Cardiac muscle cell (in vitro differentiated cells and primary cell): ENCODE measurements around the gene DLG3. TPM values are rescaled to one million over a fixed set of nuclear protein-coding genes. Genes with fewer than 3 reads are reported as not detected.
"Not testable (repeated sequence)": the region's sequence is repeated elsewhere in the genome, so short reads cannot be mapped to it uniquely, and the experiment has no call there.

Experiments used
- DNase-seq, 2 donors: peaks; one replicate each; pipeline versions ENCODE4 v3.0.0 to v3.0.0-alpha.2; 2010 to 2017; ENCODE audit warnings: low read depth in 1 of 2, low spot score in 1 of 2
- H3K27ac ChIP-seq: fragments of 200-600 bp; sonication (generic); 2 replicates; pipeline ENCODE4 v1.5.1; 2016
- H3K27me3 ChIP-seq: fragments of 200-600 bp; sonication (generic); 2 replicates; pipeline ENCODE4 v1.6.0; 2016; ENCODE audit warnings: control low read depth
- H3K36me3 ChIP-seq: fragments of 200-600 bp; sonication (generic); 2 replicates; pipeline ENCODE4 v1.5.1; 2016; ENCODE audit warnings: control low read depth
- H3K4me1 ChIP-seq: fragments of 200-600 bp; sonication (generic); 2 replicates; pipeline ENCODE4 v1.8.1; 2017; ENCODE audit warnings: low read depth, mild to moderate bottlenecking, mixed run types
- H3K4me3 ChIP-seq: fragments of 200-600 bp; sonication (generic); 2 replicates; pipeline ENCODE4 v1.5.1; 2016; ENCODE audit warnings: mild to moderate bottlenecking
- H3K9me3 ChIP-seq: fragments of 200-600 bp; sonication (generic); 2 replicates; pipeline ENCODE4 v1.5.1; 2017; ENCODE audit warnings: low read depth, mild to moderate bottlenecking, control low read depth
- polyA plus RNA-seq: library from polyadenylated mRNA; unstranded; fragments of >200 nt; fragmentation: Nextera tagmentation; extraction: Ambion mirVana; gene quantifications from 2 replicates; pipeline ENCODE4 v1.2.1, GENCODE V29; 2016
- total RNA-seq: library from RNA; depleted of rRNA; stranded (reverse); fragments of >200 nt; gene quantifications from 2 replicates; pipeline ENCODE4 v1.2.3, GENCODE V29; 2016
- TF ChIP-seq, protein P1 (sequence below): IDR thresholded peaks from 2 replicates; pipeline ENCODE4 v1.5.1; 2012; ENCODE audit warnings: low read depth, mild to moderate bottlenecking, low read length

Gene DLG3
- total RNA-seq (34.1 and 50.1 TPM in 2 replicates), polyA plus RNA-seq (27.1 and 28.8 TPM in 2 replicates)

DNA sequence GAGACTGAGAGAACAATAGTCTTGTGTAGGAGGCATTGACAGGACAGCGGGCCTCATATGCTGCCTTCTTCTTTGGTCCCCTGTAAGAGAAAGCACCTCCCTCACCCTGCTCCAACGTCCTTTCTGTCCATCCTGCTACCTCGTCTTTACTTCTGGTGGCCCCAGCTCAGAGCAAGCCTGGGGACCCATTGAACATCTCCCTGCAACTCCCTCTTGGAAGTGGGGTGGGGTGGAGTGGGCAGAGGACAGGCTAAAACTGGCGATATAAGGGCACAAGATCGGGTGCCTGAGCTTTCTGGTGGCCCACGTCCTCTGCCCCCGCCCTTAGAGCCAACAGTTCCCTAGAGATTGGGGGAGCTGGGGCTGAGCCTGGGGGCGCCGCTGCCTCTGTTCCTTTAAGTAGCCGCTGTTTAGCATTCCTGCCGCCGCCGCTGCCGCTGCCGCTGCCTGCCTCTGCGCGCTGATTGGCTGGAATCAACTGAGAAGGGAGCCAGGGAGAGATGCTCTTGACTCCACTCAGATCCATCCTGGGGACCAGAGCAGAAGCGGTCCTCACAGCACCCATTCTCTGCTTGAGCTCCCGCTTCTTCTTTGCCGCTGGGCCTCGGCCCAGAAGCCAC, at the start of gene DLG3:
DLG3 (plus strand) TSS at position 510 of the 620 bp plus-strand sequence. CDS start 367 bp downstream, outside the sequence.
- Histone ChIP-seq H3K27ac (no peak within 1 kb of the TSS), H3K36me3 (no peaks in the 10 kb centered on the region), H3K4me3 (no peak within 1 kb of the TSS), H3K4me1 (no peaks in the 10 kb centered on the region), H3K9me3 (no peaks in the 10 kb centered on the region), H3K27me3 (peaks cover 63% of the 10 kb centered on the region)
- TF ChIP-seq, protein P1, sequence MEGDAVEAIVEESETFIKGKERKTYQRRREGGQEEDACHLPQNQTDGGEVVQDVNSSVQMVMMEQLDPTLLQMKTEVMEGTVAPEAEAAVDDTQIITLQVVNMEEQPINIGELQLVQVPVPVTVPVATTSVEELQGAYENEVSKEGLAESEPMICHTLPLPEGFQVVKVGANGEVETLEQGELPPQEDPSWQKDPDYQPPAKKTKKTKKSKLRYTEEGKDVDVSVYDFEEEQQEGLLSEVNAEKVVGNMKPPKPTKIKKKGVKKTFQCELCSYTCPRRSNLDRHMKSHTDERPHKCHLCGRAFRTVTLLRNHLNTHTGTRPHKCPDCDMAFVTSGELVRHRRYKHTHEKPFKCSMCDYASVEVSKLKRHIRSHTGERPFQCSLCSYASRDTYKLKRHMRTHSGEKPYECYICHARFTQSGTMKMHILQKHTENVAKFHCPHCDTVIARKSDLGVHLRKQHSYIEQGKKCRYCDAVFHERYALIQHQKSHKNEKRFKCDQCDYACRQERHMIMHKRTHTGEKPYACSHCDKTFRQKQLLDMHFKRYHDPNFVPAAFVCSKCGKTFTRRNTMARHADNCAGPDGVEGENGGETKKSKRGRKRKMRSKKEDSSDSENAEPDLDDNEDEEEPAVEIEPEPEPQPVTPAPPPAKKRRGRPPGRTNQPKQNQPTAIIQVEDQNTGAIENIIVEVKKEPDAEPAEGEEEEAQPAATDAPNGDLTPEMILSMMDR, result no peak
- peak; percentile 55 to 57 for DNase-seq

GRCh38 chrX:70398899-70399298, 45.7 kb upstream of the DLG3 start:
- Histone ChIP-seq H3K4me1 (no peaks in the 10 kb centered on the region), H3K36me3 (no peaks in the 10 kb centered on the region), H3K9me3 (no peaks in the 10 kb centered on the region), H3K27me3 (no peaks in the 10 kb centered on the region), H3K27ac (no peak overlapping the region), H3K4me3 (no peak overlapping the region)
- TF ChIP-seq, protein P1, result no peak
- DNase-seq, result peak in 1 of 2 donors; percentile 62

DNA sequence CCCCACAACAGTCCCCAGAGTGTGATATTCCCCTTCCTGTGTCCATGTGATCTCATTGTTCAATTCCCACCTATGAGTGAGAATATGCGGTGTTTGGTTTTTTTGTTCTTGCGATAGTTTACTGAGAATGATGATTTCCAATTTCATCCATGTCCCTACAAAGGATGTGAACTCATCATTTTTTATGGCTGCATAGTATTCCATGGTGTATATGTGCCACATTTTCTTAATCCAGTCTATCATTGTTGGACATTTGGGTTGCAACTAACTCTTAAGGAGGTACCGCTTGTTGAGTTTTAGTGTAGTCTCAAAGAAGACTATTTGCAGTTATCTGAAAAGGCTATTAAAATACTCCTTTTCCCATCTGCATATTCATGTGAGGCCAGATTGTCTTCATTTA, 44.5 kb upstream of the DLG3 start:
- H3K36me3 ChIP-seq, H3K27me3 ChIP-seq, DNase-seq, H3K4me3 ChIP-seq, H3K9me3 ChIP-seq, H3K4me1 ChIP-seq, H3K27ac ChIP-seq: not testable (repeated sequence)

DNA sequence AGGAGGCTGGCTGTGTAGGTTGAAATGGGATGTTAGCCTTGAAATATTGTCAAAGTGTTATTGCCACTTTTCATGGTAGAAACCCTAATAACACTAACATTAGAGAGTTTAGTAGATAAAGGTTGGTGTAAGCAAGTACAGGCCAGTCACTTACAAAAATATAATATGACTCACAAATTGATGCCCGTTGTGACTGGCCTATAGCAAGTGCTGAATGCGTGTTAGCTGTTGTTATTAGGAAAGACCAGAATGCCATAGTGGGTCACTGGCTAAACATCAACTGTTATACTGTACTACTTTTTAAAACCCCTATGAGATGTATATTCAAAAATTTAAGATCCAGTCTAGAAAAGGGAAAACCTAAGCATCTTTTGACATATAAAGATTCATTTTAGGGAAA, 41.9 kb upstream of the DLG3 start:
- H3K9me3 ChIP-seq, result no peaks in the 10 kb centered on the region
- no peak overlapping the region for H3K27ac ChIP-seq
- DNase-seq, result no peak
- H3K4me1 ChIP-seq, result no peaks in the 10 kb centered on the region
- TF ChIP-seq, protein P1, result no peak
- no peak overlapping the region for H3K4me3 ChIP-seq
- H3K27me3 ChIP-seq, result no peaks in the 10 kb centered on the region
- H3K36me3 ChIP-seq, result no peaks in the 10 kb centered on the region

- Histone ChIP-seq H3K9me3 (no peaks in the 10 kb centered on the region), H3K36me3 (no peaks in the 10 kb centered on the region), H3K27me3 (no peaks in the 10 kb centered on the region), H3K4me1 (no peaks in the 10 kb centered on the region), H3K27ac (no peak overlapping the region), H3K4me3 (no peak overlapping the region)
- DNase-seq, result no peak
- TF ChIP-seq, protein P1, result no peak
Observed at GRCh38 chrX:70405003-70405402, 39.6 kb upstream of the DLG3 start.

DNA sequence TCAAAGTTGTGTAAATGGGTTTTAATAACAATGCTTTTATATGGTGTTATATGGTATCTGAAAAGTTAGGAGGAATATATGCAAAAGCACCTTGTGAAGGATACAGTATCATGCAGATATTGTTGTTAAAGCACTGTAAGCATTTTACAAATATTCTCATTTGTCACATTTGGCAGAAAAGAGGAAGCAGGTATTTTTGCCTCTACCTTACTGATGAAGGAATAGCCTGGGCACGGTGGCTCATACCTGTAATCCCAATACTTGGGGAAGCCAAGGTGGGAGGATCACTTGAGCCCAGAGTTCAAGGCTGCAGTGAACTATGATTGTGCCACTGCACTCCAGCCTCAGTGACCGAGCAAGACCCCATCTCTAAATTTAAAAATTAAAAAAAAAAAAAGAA, 33.7 kb upstream of the DLG3 start:
- Histone ChIP-seq H3K36me3 (no peaks in the 10 kb centered on the region), H3K27me3 (no peaks in the 10 kb centered on the region), H3K27ac (no peak overlapping the region), H3K4me1 (no peaks in the 10 kb centered on the region), H3K9me3 (no peaks in the 10 kb centered on the region), H3K4me3 (no peak overlapping the region)
- DNase-seq, result no peak
- TF ChIP-seq, protein P1, result no peak
